GM12878 (cell line): ENCODE results near the gene C1GALT1. TPM values are rescaled to one million over a fixed set of nuclear protein-coding genes. Genes with fewer than 3 reads are reported as not detected.

ENCODE experiments used
- ATAC-seq: fragments of 200-7000 bp; cut with Tn5 transposase; 3 replicates; pipeline ENCODE4 v1.9.1; 2020; ENCODE audit warnings: mild to moderate bottlenecking, moderate library complexity
- BruUV-seq: library from RNA; stranded (reverse); fragments of 400-500 nt; replicated peaks from 2 replicates; lab custom pipeline; 2021; lab: Mats Ljungman, UMichigan
- CTCF ChIA-PET: fragments of 300-600 bp; sonication (Branson Sonifier 250); formaldehyde crosslinking; extraction: SDS; loops from one replicate; lab custom pipeline; 2021; ENCODE audit warnings: inconsistent platforms; lab: Yijun Ruan, JAX
- POLR2A ChIA-PET: fragments of 350-600 bp; formaldehyde crosslinking; extraction: SDS; loops from one replicate; lab custom pipeline; 2021; ENCODE audit warnings: inconsistent platforms; lab: Charles Lee
- RAD21 ChIA-PET: fragments of 300-600 bp; sonication (Branson Sonifier 250); formaldehyde crosslinking; loops from one replicate; lab custom pipeline; 2023; ENCODE audit warnings: antibody characterized with exemption; ENCODE audit not compliant: unreplicated experiment; lab: Charles Lee
- SMC1A ChIA-PET: fragments of 300-600 bp; sonication (Branson Sonifier 250); formaldehyde crosslinking; loops from one replicate; lab custom pipeline; 2023; ENCODE audit not compliant: unreplicated experiment, uncharacterized antibody; lab: Charles Lee
- DNase-seq: peaks from one replicate; pipeline ENCODE4 v3.0.0-alpha.2; 2011; ENCODE audit warnings: low read depth, low spot score
- FAIRE-seq: peaks from 3 replicates; lab custom pipeline; 2011; peaks lifted over from hg19 to GRCh38; lab: Jason Lieb, UNC
- H2AFZ ChIP-seq: 2 replicates; pipeline ENCODE4 v1.6.0; 2011; ENCODE audit warnings: low read depth, low read length, control low read depth; ENCODE audit not compliant: control insufficient read depth
- H3K27ac ChIP-seq: 2 replicates; pipeline ENCODE4 v1.5.1; 2011; ENCODE audit warnings: control low read depth; ENCODE audit not compliant: control insufficient read depth, insufficient read depth
- H3K27me3 ChIP-seq, 2 experiments: replicated peaks in 1 of 2; 2 replicates each; pipeline versions ENCODE4 v1.6.0 to v1.6.1; 2011; ENCODE audit warnings: low read length in 1 of 2; ENCODE audit not compliant: control insufficient read depth in 2 of 2, insufficient read depth in 2 of 2
- H3K36me3 ChIP-seq, 2 experiments: 2 replicates each; pipeline ENCODE4 v1.5.1; 2011; ENCODE audit warnings: low read length in 1 of 2; ENCODE audit not compliant: control insufficient read depth in 2 of 2, insufficient read depth in 2 of 2
- H3K4me1 ChIP-seq: 2 replicates; pipeline ENCODE4 v1.6.1; 2011; ENCODE audit warnings: mild to moderate bottlenecking, low read length, moderate library complexity, mixed read lengths; ENCODE audit not compliant: control insufficient read depth, insufficient read depth
- H3K4me2 ChIP-seq: 2 replicates; pipeline ENCODE4 v1.6.0; 2011; ENCODE audit warnings: control low read depth; ENCODE audit not compliant: control insufficient read depth, insufficient read depth
- H3K4me3 ChIP-seq: fragments of 200-600 bp; sonication (generic); 2 replicates; pipeline ENCODE4 v1.5.1; 2016
- H3K79me2 ChIP-seq: 2 replicates; pipeline ENCODE4 v1.6.0; 2011; ENCODE audit warnings: low read length; ENCODE audit not compliant: control insufficient read depth, insufficient read depth
- H3K9ac ChIP-seq: 2 replicates; pipeline ENCODE4 v1.8.0; 2011; ENCODE audit warnings: low read length, control low read depth, mixed read lengths; ENCODE audit not compliant: control insufficient read depth, insufficient read depth
- H3K9me3 ChIP-seq: replicated peaks from 3 replicates; pipeline ENCODE4 v1.5.1; 2011; ENCODE audit warnings: mild to moderate bottlenecking, low read length; ENCODE audit not compliant: control insufficient read depth, insufficient read depth
- H4K20me1 ChIP-seq: 2 replicates; pipeline ENCODE4 v1.6.0; 2011; ENCODE audit not compliant: control insufficient read depth, insufficient read depth
- ATF2 ChIP-seq: IDR thresholded peaks from 2 replicates; pipeline ENCODE4 v1.6.1; 2012; ENCODE audit warnings: low read length, inconsistent platforms
- BRCA1 ChIP-seq: IDR thresholded peaks from 2 replicates; pipeline ENCODE4 v1.6.1; 2011; ENCODE audit warnings: low read depth, low read length, improper control_type of control experiment
- CBFB ChIP-seq: IDR thresholded peaks from 2 replicates; pipeline ENCODE4 v1.6.1; 2016; ENCODE audit warnings: antibody characterized with exemption, low read depth
- CHD1 ChIP-seq: IDR thresholded peaks from 2 replicates; pipeline ENCODE4 v1.6.1; 2012; ENCODE audit warnings: low read depth, low read length, improper control_type of control experiment
- EGR1 ChIP-seq, 2 experiments: IDR thresholded peaks; 1 replicate in 1 of 2; 2 replicates in 1 of 2; pipeline ENCODE4 v1.6.1; 2011 to 2012; ENCODE audit warnings: low read depth in 2 of 2, low read length in 2 of 2, borderline replicate concordance in 1 of 2, mild to moderate bottlenecking in 1 of 2, moderate library complexity in 1 of 2
- IRF4 ChIP-seq: IDR thresholded peaks from 2 replicates; pipeline ENCODE4 v1.6.1; 2011; ENCODE audit warnings: low read depth, low read length
- KAT2A ChIP-seq: conservative IDR thresholded peaks from 2 replicates; pipeline ENCODE4 v1.6.1; 2011; ENCODE audit warnings: low read depth, low read length; ENCODE audit not compliant: control insufficient read depth
- NFIC ChIP-seq: IDR thresholded peaks from 2 replicates; pipeline ENCODE4 v1.6.1; 2012; ENCODE audit warnings: low read depth, mild to moderate bottlenecking, inconsistent platforms, low read length, moderate library complexity
- RELA ChIP-seq: fragments of 450-650 bp; IDR thresholded peaks from 2 replicates; pipeline ENCODE4 v1.8.0; 2014; ENCODE audit warnings: borderline replicate concordance; ENCODE audit not compliant: partially characterized antibody
- SIX5 ChIP-seq: IDR thresholded peaks from 2 replicates; pipeline ENCODE4 v1.6.1; 2011; ENCODE audit warnings: mild to moderate bottlenecking, low read depth, low read length, moderate library complexity; ENCODE audit not compliant: severe bottlenecking
- SP1 ChIP-seq: IDR thresholded peaks from one replicate; pipeline ENCODE4 v1.6.1; 2011; ENCODE audit warnings: low read depth, low read length
- SUZ12 ChIP-seq: fragments of 200-600 bp; sonication (generic); IDR thresholded peaks from one replicate; pipeline ENCODE4 v1.6.1; 2018; ENCODE audit warnings: antibody characterized with exemption, mild to moderate bottlenecking; ENCODE audit not compliant: unreplicated experiment
- TCF3 ChIP-seq: IDR thresholded peaks from 2 replicates; pipeline ENCODE4 v1.6.1; 2012; ENCODE audit warnings: low read depth, mild to moderate bottlenecking, low read length, borderline replicate concordance; ENCODE audit not compliant: insufficient read depth
- ZNF274 ChIP-seq: IDR thresholded peaks from one replicate; pipeline ENCODE4 v1.8.0; 2011; ENCODE audit not compliant: insufficient read length, insufficient read depth
- ZNF384 ChIP-seq: IDR thresholded peaks from 2 replicates; pipeline ENCODE4 v1.6.1; 2012; ENCODE audit warnings: low read depth, mild to moderate bottlenecking, low read length, improper control_type of control experiment, borderline replicate concordance
- WGBS: methylation state at CpG from one replicate; pipeline ENCODE4 v1.1.6; 2016; ENCODE audit warnings: low lambda C conversion rate; ENCODE audit not compliant: insufficient replicate concordance, insufficient coverage; ENCODE audit errors: missing lambda C conversion rate; 5-methylcytosine and 5-hydroxymethylcytosine counted together
- in situ Hi-C: fragments of 300-500 bp; cut with MboI; formaldehyde crosslinking; loops from 9 replicates; pipeline ENCODE4 v1.14.3; 2018; ENCODE audit warnings: mixed read lengths
- intact Hi-C: fragments of 100-400 bp; cut with micrococcal nuclease; formaldehyde crosslinking; loops from one replicate; pipeline ENCODE4 v1.14.2; 2022; ENCODE audit not compliant: unreplicated experiment
- polyA plus RNA-seq, 11 experiments: library from polyadenylated mRNA; depleted of rRNA in 4 of 11; unstranded in 6 of 11; stranded (reverse) in 5 of 11; fragments of >200 nt; fragmentation: Nextera tagmentation in 4 of 11; fragmentation: Illumina TruSeq in 1 of 11; extraction: Ambion mirVana in 4 of 11; extraction: Trizol in 1 of 11; gene quantifications; 1 replicate in 1 of 11; 2 replicates in 10 of 11; pipeline versions ENCODE4 v1.2.1 to v1.2.3, GENCODE V29; 2011 to 2016; ENCODE audit warnings: inconsistent platforms in 2 of 11, missing spikeins in 2 of 11, low read depth in 1 of 11
- total RNA-seq, 4 experiments: library from RNA; depleted of rRNA in 3 of 4; stranded (reverse); fragments of >200 nt in 3 of 4; fragmentation: Illumina TruSeq in 1 of 4; extraction: Trizol in 1 of 4; gene quantifications; 2 replicates each; pipeline versions ENCODE4 v1.2.1 to v1.2.3, GENCODE V29; 2013 to 2021

Gene C1GALT1
- total and polyA plus RNA-seq, 10 of the 15 experiments (the other 5 are each of a cell fraction or from before 2014, with no cell fraction given), result 1.6 to 25.0 (median 8.5) TPM

- no peak overlapping the region for H3K9ac ChIP-seq
- H3K4me3 ChIP-seq, result no peak overlapping the region
- WGBS, result 17% methylated on average over 2 of the region's 2 CpGs
- intact Hi-C loops, result no loop called here
- ChIA-PET POLR2A (no interaction called here), RAD21 (interaction anchor here (1.7 kb wide), 1 partner anchor 28 kb away, joined by 3 read pairs; no protein-coding TSS in a partner anchor), SMC1A (interaction anchor here (0.6 to 1.5 kb wide), 3 partner anchors 10 to 460 kb away, joined by 3 to 5 read pairs (median 4); no protein-coding TSS in a partner anchor), CTCF (no interaction called here)
- no peaks in the 10 kb centered on the region for H3K79me2 ChIP-seq
- H2AFZ ChIP-seq, result no peak overlapping the region
- TF ChIP-seq CHD1, result no peak
- TF ChIP-seq SIX5, result no peak
- no peak for TF ChIP-seq KAT2A
- no peak for TF ChIP-seq TCF3
- no peak for TF ChIP-seq EGR1 (IDR thresholded peaks at IDR 0.05; ENCODE audit: borderline replicate concordance in 1 of 2, low read depth in 2 of 2, low read length in 2 of 2)
- TF ChIP-seq BRCA1, result no peak
- no peak for TF ChIP-seq NFIC
- TF ChIP-seq IRF4, result no peak
- TF ChIP-seq SP1, result no peak
- no peak for TF ChIP-seq RELA
- no TSS peak for BruUV-seq
- H3K9me3 ChIP-seq, result no peaks in the 10 kb centered on the region
- no peak overlapping the region for H3K4me2 ChIP-seq
- FAIRE-seq (no peak), DNase-seq (no peak), ATAC-seq (no peak)
- H3K4me1 ChIP-seq, result no peaks in the 10 kb centered on the region
- H3K36me3 ChIP-seq, result no peaks in the 10 kb centered on the region
- in situ Hi-C loops, result no loop called here
- H4K20me1 ChIP-seq, result no peaks in the 10 kb centered on the region
- no peak overlapping the region for H3K27ac ChIP-seq
- no peaks in the 10 kb centered on the region for H3K27me3 ChIP-seq
These were observed 48.3 kb upstream of the C1GALT1 start for GRCh38 chr7:7134046-7134445.

GRCh38 chr7:7135074-7135473, 47.3 kb upstream of the C1GALT1 start:
- RAD21 ChIA-PET, result no interaction called here
- no peaks in the 10 kb centered on the region for H4K20me1 ChIP-seq
- SMC1A ChIA-PET, result no interaction called here
- no peak overlapping the region for H3K27ac ChIP-seq
- no peak overlapping the region for H3K4me3 ChIP-seq
- POLR2A ChIA-PET, result no interaction called here
- no peaks in the 10 kb centered on the region for H3K36me3 ChIP-seq
- no peak for ATAC-seq
- TF ChIP-seq ZNF384, result no peak
- TF ChIP-seq RELA, result no peak
- TF ChIP-seq ATF2, result no peak
- no peak for TF ChIP-seq ZNF274
- no peak for TF ChIP-seq SUZ12
- TF ChIP-seq CBFB, result no peak
- no peaks in the 10 kb centered on the region for H3K79me2 ChIP-seq
- H2AFZ ChIP-seq, result no peak overlapping the region
- intact Hi-C loops (no loop called here), in situ Hi-C loops (no loop called here)
- FAIRE-seq, result no peak
- CTCF ChIA-PET, result no interaction called here
- no peak for DNase-seq
- BruUV-seq, result no TSS peak
- H3K4me2 ChIP-seq, result no peak overlapping the region
- WGBS, result 100% methylated on average over 1 of the region's 1 CpG
- no peaks in the 10 kb centered on the region for H3K4me1 ChIP-seq
- no peaks in the 10 kb centered on the region for H3K9me3 ChIP-seq
- H3K27me3 ChIP-seq, result no peaks in the 10 kb centered on the region
- H3K9ac ChIP-seq, result no peak overlapping the region
